Stomach (tissue), 4 donors: ENCODE data around the gene TOR1A.

Experiments used
- POLR2AphosphoS5 ChIP-seq, 3 donors: sonication (generic); formaldehyde crosslinking; IDR thresholded peaks; one replicate each; pipeline ENCODE4 v1.6.1; 2016; ENCODE audit warnings: antibody characterized with exemption in 3 of 3
- TF ChIP-seq, protein P1 (sequence below), 7 experiments: fragments of 450-650 bp in 4 of 7; fragments of 200-600 bp in 3 of 7; sonication (generic) in 3 of 7; IDR thresholded peaks; one replicate each; pipeline ENCODE4 v1.5.1; 2016 to 2019; ENCODE audit warnings: antibody characterized with exemption in 7 of 7, control low read depth in 2 of 7, mild to moderate bottlenecking in 1 of 7

DNA sequence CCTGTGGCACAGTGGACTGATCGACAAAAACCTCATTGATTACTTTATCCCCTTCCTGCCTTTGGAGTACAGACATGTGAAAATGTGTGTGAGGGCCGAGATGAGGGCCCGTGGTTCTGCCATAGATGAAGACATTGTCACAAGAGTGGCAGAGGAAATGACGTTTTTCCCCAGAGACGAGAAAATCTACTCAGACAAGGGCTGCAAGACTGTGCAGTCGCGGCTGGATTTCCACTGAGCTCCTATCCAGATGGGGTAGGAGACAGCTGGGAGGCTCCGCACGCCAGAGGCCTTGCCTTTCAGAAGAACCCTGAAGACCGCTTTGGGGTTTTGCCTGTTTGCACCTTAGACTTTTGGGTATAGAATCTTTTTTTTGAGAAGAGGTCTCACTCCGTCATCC lies 14.6 kb downstream of the TOR1A start:
- no peak for TF ChIP-seq POLR2AphosphoS5 (IDR thresholded peaks at IDR 0.05)
- TF ChIP-seq, protein P1, sequence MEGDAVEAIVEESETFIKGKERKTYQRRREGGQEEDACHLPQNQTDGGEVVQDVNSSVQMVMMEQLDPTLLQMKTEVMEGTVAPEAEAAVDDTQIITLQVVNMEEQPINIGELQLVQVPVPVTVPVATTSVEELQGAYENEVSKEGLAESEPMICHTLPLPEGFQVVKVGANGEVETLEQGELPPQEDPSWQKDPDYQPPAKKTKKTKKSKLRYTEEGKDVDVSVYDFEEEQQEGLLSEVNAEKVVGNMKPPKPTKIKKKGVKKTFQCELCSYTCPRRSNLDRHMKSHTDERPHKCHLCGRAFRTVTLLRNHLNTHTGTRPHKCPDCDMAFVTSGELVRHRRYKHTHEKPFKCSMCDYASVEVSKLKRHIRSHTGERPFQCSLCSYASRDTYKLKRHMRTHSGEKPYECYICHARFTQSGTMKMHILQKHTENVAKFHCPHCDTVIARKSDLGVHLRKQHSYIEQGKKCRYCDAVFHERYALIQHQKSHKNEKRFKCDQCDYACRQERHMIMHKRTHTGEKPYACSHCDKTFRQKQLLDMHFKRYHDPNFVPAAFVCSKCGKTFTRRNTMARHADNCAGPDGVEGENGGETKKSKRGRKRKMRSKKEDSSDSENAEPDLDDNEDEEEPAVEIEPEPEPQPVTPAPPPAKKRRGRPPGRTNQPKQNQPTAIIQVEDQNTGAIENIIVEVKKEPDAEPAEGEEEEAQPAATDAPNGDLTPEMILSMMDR (IDR thresholded peaks at IDR 0.05), result no peak
